GM12878 (cell line): ENCODE measurements around the gene PARP8. TPM values are rescaled to one million over a fixed set of nuclear protein-coding genes. Genes with fewer than 3 reads are reported as not detected.

Source experiments
- ATAC-seq: fragments of 200-7000 bp; cut with Tn5 transposase; 3 replicates; pipeline ENCODE4 v1.9.1; 2020; ENCODE audit warnings: mild to moderate bottlenecking, moderate library complexity
- BruUV-seq: library from RNA; stranded (reverse); fragments of 400-500 nt; replicated peaks from 2 replicates; lab custom pipeline; 2021; lab: Mats Ljungman, UMichigan
- CTCF ChIA-PET: fragments of 300-600 bp; sonication (Branson Sonifier 250); formaldehyde crosslinking; extraction: SDS; loops from one replicate; lab custom pipeline; 2021; ENCODE audit warnings: inconsistent platforms; lab: Yijun Ruan, JAX
- POLR2A ChIA-PET: fragments of 350-600 bp; formaldehyde crosslinking; extraction: SDS; loops from one replicate; lab custom pipeline; 2021; ENCODE audit warnings: inconsistent platforms; lab: Charles Lee
- RAD21 ChIA-PET: fragments of 300-600 bp; sonication (Branson Sonifier 250); formaldehyde crosslinking; loops from one replicate; lab custom pipeline; 2023; ENCODE audit warnings: antibody characterized with exemption; ENCODE audit not compliant: unreplicated experiment; lab: Charles Lee
- SMC1A ChIA-PET: fragments of 300-600 bp; sonication (Branson Sonifier 250); formaldehyde crosslinking; loops from one replicate; lab custom pipeline; 2023; ENCODE audit not compliant: unreplicated experiment, uncharacterized antibody; lab: Charles Lee
- DNase-seq: peaks from one replicate; pipeline ENCODE4 v3.0.0-alpha.2; 2011; ENCODE audit warnings: low read depth, low spot score
- FAIRE-seq: peaks from 3 replicates; lab custom pipeline; 2011; peaks lifted over from hg19 to GRCh38; lab: Jason Lieb, UNC
- H2AFZ ChIP-seq: 2 replicates; pipeline ENCODE4 v1.6.0; 2011; ENCODE audit warnings: low read depth, low read length, control low read depth; ENCODE audit not compliant: control insufficient read depth
- H3K27ac ChIP-seq: 2 replicates; pipeline ENCODE4 v1.5.1; 2011; ENCODE audit warnings: control low read depth; ENCODE audit not compliant: control insufficient read depth, insufficient read depth
- H3K27me3 ChIP-seq, 2 experiments: replicated peaks in 1 of 2; 2 replicates each; pipeline versions ENCODE4 v1.6.0 to v1.6.1; 2011; ENCODE audit warnings: low read length in 1 of 2; ENCODE audit not compliant: control insufficient read depth in 2 of 2, insufficient read depth in 2 of 2
- H3K36me3 ChIP-seq, 2 experiments: 2 replicates each; pipeline ENCODE4 v1.5.1; 2011; ENCODE audit warnings: low read length in 1 of 2; ENCODE audit not compliant: control insufficient read depth in 2 of 2, insufficient read depth in 2 of 2
- H3K4me1 ChIP-seq: 2 replicates; pipeline ENCODE4 v1.6.1; 2011; ENCODE audit warnings: mild to moderate bottlenecking, low read length, moderate library complexity, mixed read lengths; ENCODE audit not compliant: control insufficient read depth, insufficient read depth
- H3K4me2 ChIP-seq: 2 replicates; pipeline ENCODE4 v1.6.0; 2011; ENCODE audit warnings: control low read depth; ENCODE audit not compliant: control insufficient read depth, insufficient read depth
- H3K4me3 ChIP-seq: fragments of 200-600 bp; sonication (generic); 2 replicates; pipeline ENCODE4 v1.5.1; 2016
- H3K79me2 ChIP-seq: 2 replicates; pipeline ENCODE4 v1.6.0; 2011; ENCODE audit warnings: low read length; ENCODE audit not compliant: control insufficient read depth, insufficient read depth
- H3K9ac ChIP-seq: 2 replicates; pipeline ENCODE4 v1.8.0; 2011; ENCODE audit warnings: low read length, control low read depth, mixed read lengths; ENCODE audit not compliant: control insufficient read depth, insufficient read depth
- H3K9me3 ChIP-seq: replicated peaks from 3 replicates; pipeline ENCODE4 v1.5.1; 2011; ENCODE audit warnings: mild to moderate bottlenecking, low read length; ENCODE audit not compliant: control insufficient read depth, insufficient read depth
- H4K20me1 ChIP-seq: 2 replicates; pipeline ENCODE4 v1.6.0; 2011; ENCODE audit not compliant: control insufficient read depth, insufficient read depth
- ASH2L ChIP-seq: fragments of 300-600, 200-600 bp; sonication (generic); IDR thresholded peaks from 2 replicates; pipeline ENCODE4 v1.6.1; 2017; ENCODE audit warnings: low read depth, mild to moderate bottlenecking, borderline replicate concordance
- ATF2 ChIP-seq: IDR thresholded peaks from 2 replicates; pipeline ENCODE4 v1.6.1; 2012; ENCODE audit warnings: low read length, inconsistent platforms
- BHLHE40 ChIP-seq, 2 experiments: fragments of 450-650 bp in 1 of 2; IDR thresholded peaks; 2 replicates each; pipeline ENCODE4 v1.6.1; 2011 to 2017; ENCODE audit warnings: low read depth in 2 of 2, borderline replicate concordance in 1 of 2, improper control_type of control experiment in 1 of 2, low read length in 1 of 2, mild to moderate bottlenecking in 1 of 2
- BRCA1 ChIP-seq: IDR thresholded peaks from 2 replicates; pipeline ENCODE4 v1.6.1; 2011; ENCODE audit warnings: low read depth, low read length, improper control_type of control experiment
- EP300 ChIP-seq, 2 experiments: fragments of 150-350 bp in 1 of 2; IDR thresholded peaks; 2 replicates each; pipeline ENCODE4 v1.6.1; 2011 to 2012; ENCODE audit warnings: low read depth in 2 of 2, low read length in 2 of 2, borderline replicate concordance in 1 of 2, improper control_type of control experiment in 1 of 2, inconsistent platforms in 1 of 2; ENCODE audit not compliant: control insufficient read depth in 1 of 2
- EZH2 ChIP-seq: IDR thresholded peaks from 2 replicates; pipeline ENCODE4 v1.6.1; 2012; ENCODE audit warnings: low read depth, mild to moderate bottlenecking, control low read depth, inconsistent platforms, low read length, borderline replicate concordance; ENCODE audit not compliant: control insufficient read depth
- NRF1 ChIP-seq: conservative IDR thresholded peaks from 2 replicates; pipeline ENCODE4 v1.6.1; 2011; ENCODE audit warnings: mild to moderate bottlenecking, low read depth, low read length, improper control_type of control experiment
- PAX5 ChIP-seq: IDR thresholded peaks from 2 replicates; pipeline ENCODE4 v1.6.1; 2011; ENCODE audit warnings: low read depth, low read length, borderline replicate concordance
- RAD51 ChIP-seq: fragments of 450-650 bp; IDR thresholded peaks from 2 replicates; pipeline ENCODE4 v1.6.1; 2016; ENCODE audit warnings: moderate library complexity, mild to moderate bottlenecking, inconsistent platforms
- SMAD1 ChIP-seq: fragments of 450-650 bp; IDR thresholded peaks from 2 replicates; pipeline ENCODE4 v1.6.1; 2018; ENCODE audit warnings: mild to moderate bottlenecking, low read depth; ENCODE audit not compliant: partially characterized antibody
- SPI1 ChIP-seq: IDR thresholded peaks from 2 replicates; pipeline ENCODE4 v1.6.1; 2011; ENCODE audit warnings: low read depth, mild to moderate bottlenecking, low read length, moderate library complexity, borderline replicate concordance; ENCODE audit not compliant: insufficient read depth
- STAT1 ChIP-seq: fragments of 450-650 bp; conservative IDR thresholded peaks from 2 replicates; pipeline ENCODE4 v1.6.1; 2014; ENCODE audit warnings: antibody characterized with exemption, mild to moderate bottlenecking
- SUPT20H ChIP-seq: IDR thresholded peaks from 2 replicates; pipeline ENCODE4 v1.6.1; 2011; ENCODE audit warnings: low read depth, mild to moderate bottlenecking, low read length, moderate library complexity, borderline replicate concordance; ENCODE audit not compliant: control insufficient read depth
- ZBED1 ChIP-seq: IDR thresholded peaks from 2 replicates; pipeline ENCODE4 v1.6.1; 2016; ENCODE audit warnings: borderline replicate concordance
- ZNF207 ChIP-seq: fragments of 450-650 bp; IDR thresholded peaks from 2 replicates; pipeline ENCODE4 v1.6.1; 2014; ENCODE audit warnings: antibody characterized with exemption, mild to moderate bottlenecking, borderline replicate concordance
- WGBS: methylation state at CpG from one replicate; pipeline ENCODE4 v1.1.6; 2016; ENCODE audit warnings: low lambda C conversion rate; ENCODE audit not compliant: insufficient replicate concordance, insufficient coverage; ENCODE audit errors: missing lambda C conversion rate; 5-methylcytosine and 5-hydroxymethylcytosine counted together
- in situ Hi-C: fragments of 300-500 bp; cut with MboI; formaldehyde crosslinking; loops from 9 replicates; pipeline ENCODE4 v1.14.3; 2018; ENCODE audit warnings: mixed read lengths
- intact Hi-C: fragments of 100-400 bp; cut with micrococcal nuclease; formaldehyde crosslinking; loops from one replicate; pipeline ENCODE4 v1.14.2; 2022; ENCODE audit not compliant: unreplicated experiment
- polyA plus RNA-seq, 11 experiments: library from polyadenylated mRNA; depleted of rRNA in 4 of 11; unstranded in 6 of 11; stranded (reverse) in 5 of 11; fragments of >200 nt; fragmentation: Nextera tagmentation in 4 of 11; fragmentation: Illumina TruSeq in 1 of 11; extraction: Ambion mirVana in 4 of 11; extraction: Trizol in 1 of 11; gene quantifications; 1 replicate in 1 of 11; 2 replicates in 10 of 11; pipeline versions ENCODE4 v1.2.1 to v1.2.3, GENCODE V29; 2011 to 2016; ENCODE audit warnings: inconsistent platforms in 2 of 11, missing spikeins in 2 of 11, low read depth in 1 of 11
- total RNA-seq, 4 experiments: library from RNA; depleted of rRNA in 3 of 4; stranded (reverse); fragments of >200 nt in 3 of 4; fragmentation: Illumina TruSeq in 1 of 4; extraction: Trizol in 1 of 4; gene quantifications; 2 replicates each; pipeline versions ENCODE4 v1.2.1 to v1.2.3, GENCODE V29; 2013 to 2021

PARP8 gene
- total and polyA plus RNA-seq, 10 of the 15 experiments (the other 5 are each of a cell fraction or from before 2014, with no cell fraction given) = 9.1 to 65.2 (median 20.6) TPM

GRCh38 chr5:50856401-50857119 lies 190.1 kb downstream of the PARP8 start (continued):
- TF ChIP-seq EZH2 (no peak), BHLHE40 (IDR thresholded peaks at IDR 0.05; ENCODE audit: borderline replicate concordance in 1 of 2, low read depth in 2 of 2, low read length in 1 of 2) (peak; percentile 10 to 12; a peak in 1 of 4 replicates), PAX5 (no peak), SPI1 (peak; percentile 78), ZNF207 (no peak)

DNA sequence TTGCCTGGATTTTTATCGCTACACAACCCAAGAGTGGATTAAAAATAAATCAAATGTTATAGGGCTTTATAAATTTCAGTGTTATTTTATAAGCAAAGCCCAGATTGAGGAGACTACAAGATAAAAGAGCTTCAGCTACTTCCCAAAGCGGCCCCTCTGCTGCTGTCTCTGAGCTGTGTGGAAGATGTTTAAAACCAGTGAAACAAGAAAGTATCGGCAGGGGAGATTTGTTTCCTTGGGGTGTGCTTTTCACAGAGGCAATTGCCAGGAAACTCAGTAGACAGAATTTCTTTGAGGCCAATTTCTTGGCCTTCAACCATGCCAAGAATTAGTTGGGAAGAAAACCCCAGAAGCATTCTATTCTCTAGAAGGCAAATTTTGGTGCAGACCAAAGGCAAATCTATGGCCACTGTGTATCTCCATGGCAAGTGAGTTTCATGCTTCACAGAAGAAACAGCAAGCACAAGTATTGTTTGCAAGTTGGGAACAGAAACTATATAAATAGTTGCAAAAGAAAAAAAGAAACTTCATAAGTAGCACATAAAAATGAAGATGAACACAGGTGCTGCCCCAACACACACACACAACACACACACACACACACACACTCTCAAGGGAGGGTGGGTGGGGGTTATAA lies 197.2 kb downstream of the PARP8 start:
- FAIRE-seq = no peak
- Histone ChIP-seq H3K79me2 (no peaks in the 10 kb centered on the region), H3K4me3 (no peak overlapping the region), H3K4me1 (no peaks in the 10 kb centered on the region), H3K4me2 (no peak overlapping the region), H3K36me3 (no peaks in the 10 kb centered on the region), H4K20me1 (no peaks in the 10 kb centered on the region), H3K9me3 (no peaks in the 10 kb centered on the region), H3K27ac (no peak overlapping the region), H3K27me3 (no peaks in the 10 kb centered on the region), H3K9ac (no peak overlapping the region), H2AFZ (no peak overlapping the region)
- POLR2A ChIA-PET = no interaction called here
- in situ Hi-C loops (no loop called here), intact Hi-C loops (no loop called here)
- CTCF ChIA-PET = interaction anchor here (1.1 kb wide), 1 partner anchor 13 kb away, joined by 3 read pairs; no protein-coding TSS in a partner anchor
- SMC1A ChIA-PET = interaction anchor here (1.1 kb wide), 1 partner anchor 10 kb away, joined by 5 read pairs; no protein-coding TSS in a partner anchor
- RAD21 ChIA-PET = no interaction called here
- BruUV-seq = no TSS peak
- no peak for DNase-seq
- WGBS = 45% methylated on average over 3 of the region's 3 CpGs
- no peak for TF ChIP-seq BRCA1
- TF ChIP-seq SMAD1 = no peak
- TF ChIP-seq STAT1 = no peak
- TF ChIP-seq NRF1 = no peak
- no peak for TF ChIP-seq ATF2
- no peak for TF ChIP-seq RAD51
- TF ChIP-seq ZBED1 = no peak
- TF ChIP-seq EP300 (IDR thresholded peaks at IDR 0.05; ENCODE audit: borderline replicate concordance in 1 of 2, control insufficient read depth in 1 of 2, low read depth in 2 of 2, low read length in 2 of 2) = no peak
- TF ChIP-seq SUPT20H = no peak
- TF ChIP-seq ASH2L = no peak
- ATAC-seq = no peak
